Adrenal gland (tissue), 5 donors: Measurements from ENCODE around the gene SNX1.

Experiments used
- CTCF ChIP-seq, 6 experiments: fragments of 450-650 bp in 4 of 6; fragments of 200-600 bp in 2 of 6; sonication (generic) in 1 of 6; IDR thresholded peaks; 1 replicate in 5 of 6; 2 replicates in 1 of 6; pipeline versions ENCODE4 v1.5.1 to v1.8.0; 2016 to 2021; ENCODE audit warnings: antibody characterized with exemption in 6 of 6, mild to moderate bottlenecking in 2 of 6, moderate library complexity in 1 of 6
- POLR2A ChIP-seq, 2 donors: fragments of 450-650 bp; IDR thresholded peaks; one replicate each; pipeline ENCODE4 v1.6.1; 2017; ENCODE audit warnings: antibody characterized with exemption in 2 of 2, mild to moderate bottlenecking in 2 of 2, moderate library complexity in 1 of 2
- donor health status: DM: no; HTN: no; CAD: no.

DNA sequence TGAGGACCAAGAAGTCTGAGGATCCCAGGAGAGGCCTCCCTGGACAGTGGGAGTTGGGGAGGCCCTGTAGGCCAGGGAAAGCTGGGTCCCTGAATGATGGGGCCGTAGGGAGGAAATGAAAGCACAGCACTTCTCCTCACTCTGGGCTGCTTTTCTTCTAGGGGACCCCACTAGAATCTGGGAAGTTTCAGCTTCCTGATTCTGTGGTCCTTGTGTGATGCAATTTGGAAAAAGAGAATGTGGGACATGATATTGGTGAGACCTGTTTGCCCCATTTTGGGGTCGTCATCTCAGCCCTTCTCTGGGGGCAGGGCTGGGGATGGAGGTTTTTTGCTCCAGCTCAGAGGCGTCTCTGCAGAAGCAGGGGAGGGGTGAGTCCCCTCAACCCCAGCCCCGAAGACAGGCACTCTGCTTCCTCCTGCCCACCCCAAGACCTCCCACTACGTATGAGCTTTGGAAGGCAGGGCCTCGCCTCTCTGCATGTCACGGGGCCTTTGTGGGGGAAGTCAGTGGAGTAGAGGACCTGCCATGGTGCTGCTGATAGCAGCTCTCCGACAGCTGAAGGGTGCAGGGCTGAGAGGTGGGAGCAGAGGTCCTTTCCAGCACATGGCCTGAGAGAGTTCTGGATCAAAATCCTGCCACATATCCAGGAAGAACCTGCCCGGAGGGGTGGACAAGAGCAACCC lies 54.3 kb downstream of the SNX1 start:
- TF ChIP-seq CTCF (IDR thresholded peaks at IDR 0.05) (no peak), POLR2A (IDR thresholded peaks at IDR 0.05) (no peak)
